Measurements from ENCODE around the gene LRP2. TPM values are rescaled to one million over a fixed set of nuclear protein-coding genes. Genes with fewer than 3 reads are reported as not detected.
A peak's percentile ranks its signal among the peaks of the same experiment; 100 is the strongest.

Gene LRP2
- total and polyA plus RNA-seq, 2 of the 8 experiments (the other 6 are each of a cell fraction or from before 2014, with no cell fraction given) = 2.0 to 2.9 TPM

DNA sequence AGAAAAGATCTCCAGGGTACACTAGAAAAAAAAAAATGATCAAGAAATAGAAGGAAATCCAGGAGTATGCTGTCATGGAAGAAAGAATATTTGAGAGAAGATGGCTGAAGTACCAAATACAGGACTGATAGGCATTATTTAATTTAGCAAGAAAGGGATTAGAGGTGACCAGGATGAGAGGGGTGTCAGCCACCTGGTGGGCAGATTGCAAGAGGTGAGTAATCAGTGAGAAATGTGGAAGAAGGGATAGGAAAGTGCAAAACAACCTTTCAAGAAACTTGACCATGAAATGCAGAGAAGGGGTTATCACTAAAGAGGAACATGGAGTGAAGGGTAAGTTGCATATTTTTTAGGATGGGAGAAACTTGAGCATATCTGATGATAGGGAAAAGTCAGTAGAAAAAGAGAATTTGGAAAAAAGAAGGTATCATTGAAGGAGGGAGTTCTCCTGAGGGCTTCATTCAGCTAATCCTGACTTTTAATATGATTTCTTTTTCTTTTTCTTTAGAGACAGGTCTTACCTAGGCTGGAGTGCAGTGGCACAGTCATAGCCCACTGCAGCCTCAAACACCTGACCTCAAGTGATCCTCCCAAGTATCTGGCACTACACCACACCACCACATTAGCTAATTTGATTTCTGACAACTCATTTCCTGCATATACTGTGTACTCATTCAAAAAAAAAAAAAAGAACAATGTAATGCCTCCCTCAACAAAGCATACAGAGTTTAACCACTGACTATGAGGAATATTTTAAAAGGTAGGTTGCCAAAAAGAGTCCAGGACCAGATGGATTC, 101.3 kb downstream of the LRP2 start:
- Histone ChIP-seq H3K4me2 (ENCODE audit: insufficient read depth in 1 of 2, low read depth in 2 of 2, low read length in 2 of 2) (no peak overlapping the region), H4K8ac (ENCODE audit: extremely low read depth, insufficient read depth, low read length) (no peak overlapping the region), H4K91ac (replicated peaks; ENCODE audit: insufficient read length, low read length) (no peak overlapping the region), H2BK20ac (ENCODE audit: low read length) (no peak overlapping the region), H3K27me3 (replicated peaks in 1 of 4; ENCODE audit: control insufficient read depth in 3 of 4, extremely low read depth in 1 of 4, insufficient read depth in 3 of 4, low read length in 3 of 4) (no peaks in the 10 kb centered on the region), H3K4me1 (replicated peaks in 1 of 4; ENCODE audit: control insufficient read depth in 3 of 4, insufficient read depth in 4 of 4, low read length in 3 of 4) (peaks cover 0 to 4% (median 0%) of the 10 kb centered on the region in 4 experiments; a peak in 1 of 7 replicates), H4K5ac (ENCODE audit: insufficient read length, low read depth, low read length) (no peak overlapping the region), H3K9me3 (ENCODE audit: insufficient read depth in 2 of 2, low read depth in 1 of 2, low read length in 1 of 2) (no peaks in the 10 kb centered on the region), H3K14ac (ENCODE audit: insufficient read length) (no peak overlapping the region), H3K56ac (replicated peaks; ENCODE audit: insufficient read length, low read depth, low read length) (no peak overlapping the region), H2AK5ac (ENCODE audit: low read depth, low read length) (no peak overlapping the region), H2BK5ac (ENCODE audit: low read depth, low read length) (no peak overlapping the region), H2BK120ac (replicated peaks; ENCODE audit: low read depth, low read length) (no peak overlapping the region), H3K23ac (ENCODE audit: insufficient read length) (no peak overlapping the region), H4K20me1 (replicated peaks in 1 of 2; ENCODE audit: control insufficient read depth in 1 of 2, insufficient read depth in 2 of 2, low read length in 2 of 2) (no peaks in the 10 kb centered on the region), H2BK15ac (ENCODE audit: low read length) (no peak overlapping the region), H3K4ac (replicated peaks; ENCODE audit: insufficient read length, low read depth, low read length) (no peak overlapping the region), H3K18ac (ENCODE audit: extremely low read depth, low read length) (no peak overlapping the region), H3K79me2 (ENCODE audit: control insufficient read depth in 1 of 2, insufficient read depth in 2 of 2, low read length in 2 of 2) (no peaks in the 10 kb centered on the region), H2AFZ (ENCODE audit: low read length) (no peak overlapping the region), H3K27ac (ENCODE audit: low read depth, low read length) (no peak overlapping the region), H3K23me2 (ENCODE audit: low read depth, low read length) (no peaks in the 10 kb centered on the region), H3K79me1 (ENCODE audit: low read depth, low read length) (no peaks in the 10 kb centered on the region), H2BK12ac (ENCODE audit: low read depth, low read length) (no peak overlapping the region), H3K4me3 (ENCODE audit: extremely low read depth in 1 of 4, insufficient read depth in 2 of 4, low read depth in 3 of 4, low read length in 4 of 4) (no peak overlapping the region), H3K36me3 (ENCODE audit: control insufficient read depth in 2 of 4, insufficient read depth in 4 of 4, low read length in 3 of 4) (no peaks in the 10 kb centered on the region), H3K9ac (replicated peaks in 1 of 4; ENCODE audit: extremely low read depth in 1 of 4, low read depth in 3 of 4, low read length in 3 of 4) (no peak overlapping the region)
- POLR2A ChIA-PET (ENCODE audit: partially characterized antibody) = no interaction called here
- no peak for DNase-seq (ENCODE audit: low read depth in 1 of 2, low spot score in 2 of 2)
- CTCF ChIA-PET (ENCODE audit: partially characterized antibody) = no interaction called here
- no peak for FAIRE-seq
- TF ChIP-seq JUND (IDR thresholded peaks at IDR 0.05; ENCODE audit: low read length) (peak; percentile 84), RBBP5 (IDR thresholded peaks at IDR 0.05; ENCODE audit: borderline replicate concordance, low read depth, low read length) (no peak)

Data from H1 (cell line).